HL-60/S4 treated with retinoic acid at 250 ng/mL for 4 days and 3 days (cell line): Measurements from ENCODE around the gene ITGB7.
"Not testable (repeated sequence)": the region's sequence is repeated elsewhere in the genome, so short reads cannot be mapped to it uniquely, and the experiment has no call there.

Experiments
- in situ Hi-C: fragments of 300-500 bp; cut with MboI; formaldehyde crosslinking; loops from 2 replicates; pipeline ENCODE4 v1.7.0; 2022; ENCODE audit warnings: low sequenced_read_pairs

ITGB7 gene

GRCh38 chr12:53218551-53219291 is 11.7 kb upstream of the ITGB7 start:
- in situ Hi-C loops: loop anchor here (10.0 kb wide), 1 partner anchor 66 kb away; no protein-coding TSS in a partner anchor

GRCh38 chr12:53217931-53218307 is 10.9 kb upstream of the ITGB7 start:
- in situ Hi-C loops: loop anchor here (10.0 kb wide), 1 partner anchor 67 kb away; no protein-coding TSS in a partner anchor

GRCh38 chr12:53217051-53217930 is 10.2 kb upstream of the ITGB7 start:
- in situ Hi-C loops: loop anchor here (10.0 kb wide), 1 partner anchor 68 kb away; no protein-coding TSS in a partner anchor

GRCh38 chr12:53215497-53215896 is 8.4 kb upstream of the ITGB7 start:
- in situ Hi-C loops: loop anchor here (10.0 kb wide), 1 partner anchor 69 kb away; no protein-coding TSS in a partner anchor

- in situ Hi-C loops: loop anchor here (10.0 kb wide), 1 partner anchor 70 kb away; no protein-coding TSS in a partner anchor
These were observed 7.8 kb upstream of the ITGB7 start for GRCh38 chr12:53214687-53215455.

- in situ Hi-C loops: loop anchor here (10.0 kb wide), 1 partner anchor 71 kb away; no protein-coding TSS in a partner anchor
These were observed 7.2 kb upstream of the ITGB7 start for GRCh38 chr12:53214221-53214620.

GRCh38 chr12:53213348-53213747 is 6.3 kb upstream of the ITGB7 start:
- in situ Hi-C loops: loop anchor here (10.0 kb wide), 1 partner anchor 71 kb away; no protein-coding TSS in a partner anchor

- in situ Hi-C loops: loop anchor here (10.0 kb wide), 1 partner anchor 72 kb away; no protein-coding TSS in a partner anchor
These were observed 5.9 kb upstream of the ITGB7 start for GRCh38 chr12:53212931-53213330.

GRCh38 chr12:53211476-53212381 is 4.7 kb upstream of the ITGB7 start:
- in situ Hi-C loops: loop anchor here (10.0 kb wide), 1 partner anchor 73 kb away; no protein-coding TSS in a partner anchor

GRCh38 chr12:53210843-53211242 is 3.8 kb upstream of the ITGB7 start:
- in situ Hi-C loops: loop anchor here (10.0 kb wide), 1 partner anchor 74 kb away; no protein-coding TSS in a partner anchor

- in situ Hi-C loops: no loop called here
These were observed 1.9 kb upstream of the ITGB7 start for GRCh38 chr12:53208877-53209463.

GRCh38 chr12:53208435-53208834 is 1.4 kb upstream of the ITGB7 start:
- in situ Hi-C loops: no loop called here

- in situ Hi-C loops: no loop called here
These were observed 1.2 kb downstream of the ITGB7 start for GRCh38 chr12:53205747-53206419.

GRCh38 chr12:53204351-53204750 is 2.7 kb downstream of the ITGB7 start:
- in situ Hi-C loops: no loop called here

- in situ Hi-C loops: not testable (repeated sequence)
These were observed 4.7 kb downstream of the ITGB7 start for GRCh38 chr12:53202316-53202715.

GRCh38 chr12:53201639-53202038 is 5.4 kb downstream of the ITGB7 start:
- in situ Hi-C loops: no loop called here

- in situ Hi-C loops: no loop called here
These were observed 5.9 kb downstream of the ITGB7 start for GRCh38 chr12:53201177-53201541.

- in situ Hi-C loops: no loop called here
These were observed 6.4 kb downstream of the ITGB7 start for GRCh38 chr12:53200458-53201176.
